GM19438 (cell line): Measurements from ENCODE around the gene DLG2.

Experiments
- ATAC-seq: cut with Tn5 transposase; IDR thresholded peaks from one replicate; pipeline ENCODE4 v1.9.1; 2021; ENCODE audit warnings: low read depth; ENCODE audit not compliant: unreplicated experiment

DLG2 gene

GRCh38 chr11:85572056-85572455, 55.1 kb downstream of the DLG2 start:
- ATAC-seq = no peak

GRCh38 chr11:85569525-85569924, 57.6 kb downstream of the DLG2 start:
- no peak for ATAC-seq

GRCh38 chr11:85558411-85558810, 68.7 kb downstream of the DLG2 start:
- ATAC-seq = no peak

GRCh38 chr11:85551881-85552280, 75.3 kb downstream of the DLG2 start:
- no peak for ATAC-seq

GRCh38 chr11:85541683-85542082, 85.5 kb downstream of the DLG2 start:
- no peak for ATAC-seq

GRCh38 chr11:85540635-85541205, 86.4 kb downstream of the DLG2 start:
- no peak for ATAC-seq

- no peak for ATAC-seq
Observed at GRCh38 chr11:85540181-85540580, 87.0 kb downstream of the DLG2 start.

- ATAC-seq = no peak
Observed at GRCh38 chr11:85539740-85540139, 87.4 kb downstream of the DLG2 start.

GRCh38 chr11:85539029-85539689, 88.0 kb downstream of the DLG2 start:
- no peak for ATAC-seq

- ATAC-seq = no peak
Observed at GRCh38 chr11:85536438-85536837, 90.7 kb downstream of the DLG2 start.

GRCh38 chr11:85534806-85535205, 92.3 kb downstream of the DLG2 start:
- no peak for ATAC-seq

- no peak for ATAC-seq
Observed at GRCh38 chr11:85531191-85531897, 95.8 kb downstream of the DLG2 start.

GRCh38 chr11:85530634-85531033, 96.5 kb downstream of the DLG2 start:
- ATAC-seq = no peak

GRCh38 chr11:85526564-85526963, 100.6 kb downstream of the DLG2 start:
- ATAC-seq = no peak

GRCh38 chr11:85525686-85526085, 101.5 kb downstream of the DLG2 start:
- no peak for ATAC-seq

- no peak for ATAC-seq
Observed at GRCh38 chr11:85517272-85517671, 109.9 kb downstream of the DLG2 start.

GRCh38 chr11:85495918-85496317, 131.2 kb downstream of the DLG2 start:
- ATAC-seq = no peak

GRCh38 chr11:85494396-85494795, 132.7 kb downstream of the DLG2 start:
- ATAC-seq = no peak

- no peak for ATAC-seq
Observed at GRCh38 chr11:85485902-85486301, 141.2 kb downstream of the DLG2 start.

GRCh38 chr11:85483861-85484260, 143.3 kb downstream of the DLG2 start:
- no peak for ATAC-seq

- no peak for ATAC-seq
Observed at GRCh38 chr11:85481862-85482261, 145.3 kb downstream of the DLG2 start.
